NCI-H1048 (cell line): ENCODE results near the gene RBM11.

Source experiments
- DNase-seq: peaks from one replicate; lab custom pipeline; 2025; lab: John Stamatoyannopoulos, UW

Gene RBM11

GRCh38 chr21:14271053-14271452 is 55.1 kb downstream of the RBM11 start:
- DNase-seq = no peak

DNA sequence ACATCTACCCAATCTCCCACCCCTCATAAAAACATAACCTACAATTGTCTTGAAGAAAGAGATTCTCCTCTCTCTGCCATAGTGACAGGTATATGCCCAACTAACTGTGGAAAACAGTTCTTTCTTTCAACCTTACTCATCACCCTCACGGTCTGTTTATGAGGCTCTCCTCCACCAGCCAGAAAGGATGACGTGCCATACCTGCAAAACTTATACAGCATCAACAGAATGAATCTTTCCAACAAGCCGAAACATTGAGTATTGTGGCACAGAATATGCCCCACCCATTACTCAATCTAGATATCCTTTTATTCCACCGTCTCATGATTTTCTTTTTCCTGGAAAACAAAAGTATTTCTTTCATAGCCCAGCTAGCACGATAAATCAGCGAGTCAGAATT is 55.7 kb downstream of the RBM11 start:
- no peak for DNase-seq

DNA sequence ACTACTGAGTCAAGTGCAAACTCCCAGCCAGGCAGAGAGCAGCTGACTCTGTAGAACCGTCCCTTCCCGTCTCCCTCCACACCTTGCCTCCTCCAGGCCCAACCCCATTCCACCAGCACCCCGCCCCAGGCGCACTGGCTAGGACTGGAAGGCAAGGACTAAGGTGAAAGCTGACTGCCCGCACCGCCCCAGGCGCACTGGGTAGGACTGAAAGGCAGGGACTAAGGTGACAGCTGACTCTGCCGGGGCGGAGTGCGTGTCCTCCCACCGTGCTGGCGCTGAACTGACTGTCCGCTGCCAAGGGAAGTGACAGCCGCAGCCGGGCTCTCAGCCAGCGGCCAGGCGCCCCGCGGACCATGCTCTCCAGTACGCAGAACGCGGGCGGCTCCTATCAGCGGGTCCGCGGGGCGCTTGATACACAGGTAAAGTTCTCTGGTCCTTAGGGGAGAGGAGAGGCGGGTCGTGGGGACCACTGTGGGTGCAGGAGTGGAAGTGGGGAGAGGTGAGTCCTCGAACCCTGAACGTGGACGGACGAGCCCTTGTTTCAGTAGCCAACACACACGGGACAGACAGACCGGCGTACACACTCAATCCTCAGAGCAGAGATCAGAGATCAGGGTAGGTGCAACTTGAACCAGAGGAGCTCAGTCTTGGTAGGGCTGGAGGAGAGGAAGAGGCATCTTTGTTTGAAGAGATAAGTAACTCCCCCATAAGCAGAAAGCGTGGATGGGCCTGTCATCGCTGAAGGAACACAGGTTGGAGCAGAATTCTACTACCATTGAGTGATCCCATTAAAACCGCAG is 58.0 kb downstream of the RBM11 start:
- DNase-seq = no peak

GRCh38 chr21:14275702-14276205 is 59.8 kb downstream of the RBM11 start:
- DNase-seq = no peak
